Measurements from ENCODE around the gene GATA2.

DNA sequence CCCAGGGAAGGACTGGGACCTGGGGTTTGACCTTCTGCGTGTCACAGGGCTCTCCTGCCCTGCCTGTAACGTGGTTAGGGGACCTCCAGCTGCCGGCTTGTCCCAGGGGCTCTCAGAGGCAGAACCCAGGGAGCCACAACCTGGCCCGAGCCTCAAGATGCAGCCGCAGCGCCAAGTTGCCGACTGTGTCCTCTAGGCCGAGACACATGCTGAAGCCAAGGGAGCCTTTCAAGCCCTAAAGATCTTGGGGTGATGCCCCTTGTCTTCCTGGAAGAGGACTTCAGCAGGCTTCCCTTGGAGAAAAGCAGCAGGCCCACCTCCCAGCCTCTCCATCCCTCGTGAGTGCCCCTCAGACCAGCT lies 33.6 kb downstream of the GATA2 start:
- TF ChIP-seq, protein P1, sequence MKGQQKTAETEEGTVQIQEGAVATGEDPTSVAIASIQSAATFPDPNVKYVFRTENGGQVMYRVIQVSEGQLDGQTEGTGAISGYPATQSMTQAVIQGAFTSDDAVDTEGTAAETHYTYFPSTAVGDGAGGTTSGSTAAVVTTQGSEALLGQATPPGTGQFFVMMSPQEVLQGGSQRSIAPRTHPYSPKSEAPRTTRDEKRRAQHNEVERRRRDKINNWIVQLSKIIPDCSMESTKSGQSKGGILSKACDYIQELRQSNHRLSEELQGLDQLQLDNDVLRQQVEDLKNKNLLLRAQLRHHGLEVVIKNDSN (IDR thresholded peaks at IDR 0.05) = no peak
- TF ChIP-seq TAF1 (IDR thresholded peaks at IDR 0.05; ENCODE audit: low read depth) (no peak), FOXM1 (IDR thresholded peaks at IDR 0.05; ENCODE audit: borderline replicate concordance, low read depth) (no peak), RAD21 (IDR thresholded peaks at IDR 0.05; ENCODE audit: low read depth) (no peak), EP300 (IDR thresholded peaks at IDR 0.05; ENCODE audit: borderline replicate concordance) (no peak), YY1 (IDR thresholded peaks at IDR 0.05; ENCODE audit: low read depth) (no peak), CEBPB (IDR thresholded peaks at IDR 0.05) (no peak)
